Thyroid gland (tissue), 4 donors: ENCODE results near the gene POU3F3.

Source experiments
- CTCF ChIP-seq, 6 experiments: fragments of 200-600 bp in 3 of 6; fragments of 450-650 bp in 3 of 6; sonication (generic) in 3 of 6; IDR thresholded peaks; one replicate each; pipeline ENCODE4 v1.5.1; 2016 to 2019; ENCODE audit warnings: antibody characterized with exemption in 6 of 6, mild to moderate bottlenecking in 2 of 6, inconsistent platforms in 1 of 6, moderate library complexity in 1 of 6
- POLR2A ChIP-seq, 2 donors: fragments of 450-650 bp; IDR thresholded peaks; one replicate each; pipeline ENCODE4 v1.6.1; 2017; ENCODE audit warnings: antibody characterized with exemption in 2 of 2, mild to moderate bottlenecking in 2 of 2, moderate library complexity in 1 of 2

DNA sequence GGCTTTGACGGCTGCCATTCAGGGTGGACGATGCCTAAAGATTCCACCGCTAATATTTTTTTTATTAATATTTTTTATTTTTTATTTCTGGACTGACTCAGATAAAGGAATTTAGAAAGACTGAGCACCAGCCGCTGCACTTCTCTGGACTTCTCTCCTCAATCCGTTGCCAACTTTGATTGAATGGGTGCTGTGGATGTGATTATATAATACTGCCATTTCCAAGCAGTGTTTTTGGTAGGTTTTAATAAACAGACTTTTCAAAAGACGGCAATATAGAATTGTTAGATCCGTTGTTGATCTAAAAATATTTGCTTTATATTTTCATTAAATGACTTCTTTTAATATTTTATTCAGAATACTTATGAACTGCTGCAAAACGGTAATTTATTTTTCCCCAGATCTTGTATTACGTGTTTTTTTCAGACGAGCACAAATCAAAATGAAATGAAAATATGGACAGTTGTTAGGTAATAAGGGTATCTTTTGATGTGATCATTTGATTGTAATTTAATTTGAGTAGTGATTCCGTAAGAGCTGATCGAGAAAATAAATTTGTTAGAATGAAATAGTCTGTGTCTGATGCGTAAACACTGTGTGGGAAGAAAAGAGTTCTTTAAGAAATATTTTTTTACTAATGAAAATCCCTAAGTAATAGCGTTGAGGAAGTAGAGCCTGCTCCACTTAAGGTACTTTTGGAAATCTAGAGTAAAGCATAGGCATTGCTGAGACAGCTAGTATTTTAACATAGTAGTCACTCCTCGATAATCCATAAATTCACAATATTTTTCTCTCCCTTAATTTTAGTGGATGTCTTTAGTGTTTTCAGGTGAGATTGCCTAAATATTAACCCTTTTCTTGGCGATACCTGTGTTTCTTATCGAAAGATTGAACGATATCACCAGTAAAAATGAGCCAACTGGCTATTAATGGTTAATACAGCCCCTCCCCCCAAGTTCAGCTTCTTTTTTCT lies 4.4 kb downstream of the POU3F3 start:
- no peak for TF ChIP-seq CTCF (IDR thresholded peaks at IDR 0.05)
- TF ChIP-seq POLR2A (IDR thresholded peaks at IDR 0.05): no peak
